Islet of Langerhans (tissue), 1 donor: Measurements from ENCODE around the gene MYO10.
"Not testable (repeated sequence)": the region's sequence is repeated elsewhere in the genome, so short reads cannot be mapped to it uniquely, and the experiment has no call there.

Experiments
- FAIRE-seq: peaks from one replicate; lab custom pipeline; 2011; peaks lifted over from hg19 to GRCh38; lab: Jason Lieb, UNC

Gene MYO10

DNA sequence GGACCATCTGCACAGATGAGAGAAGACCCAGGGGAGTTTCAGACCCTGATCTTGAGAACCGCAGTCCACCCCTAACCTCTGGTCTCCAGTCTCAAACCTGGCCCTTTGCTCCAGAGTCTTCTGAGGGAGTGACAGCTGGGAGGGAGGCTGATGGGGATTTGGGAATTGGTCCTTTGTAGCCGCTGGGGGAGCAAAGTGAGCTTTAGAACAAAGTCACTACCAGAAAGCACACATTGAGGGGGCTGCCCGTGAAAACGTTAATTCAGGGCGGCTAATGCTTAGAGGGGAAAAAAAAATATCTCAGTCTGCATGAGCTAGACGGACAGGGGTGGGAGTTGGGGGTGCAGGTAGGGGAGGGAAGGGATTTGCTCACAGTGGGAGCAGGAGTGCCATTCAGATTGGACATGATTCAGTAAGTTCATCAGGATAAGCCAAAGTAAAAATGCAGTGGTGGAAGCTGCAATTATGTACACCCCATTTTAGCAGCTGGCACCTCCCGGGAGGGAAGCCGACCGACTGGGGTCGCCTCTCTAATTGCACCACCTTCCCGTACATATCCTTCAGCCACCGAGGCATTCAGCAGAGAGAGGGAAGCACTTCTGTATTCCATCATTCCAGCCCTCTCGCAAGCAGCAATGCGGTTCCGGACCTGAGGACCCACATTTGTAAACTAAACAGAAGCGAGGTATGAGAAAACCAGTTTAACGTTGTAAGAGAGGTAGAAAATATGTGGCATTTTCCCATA is 195.8 kb downstream of the MYO10 start:
- no peak for FAIRE-seq

DNA sequence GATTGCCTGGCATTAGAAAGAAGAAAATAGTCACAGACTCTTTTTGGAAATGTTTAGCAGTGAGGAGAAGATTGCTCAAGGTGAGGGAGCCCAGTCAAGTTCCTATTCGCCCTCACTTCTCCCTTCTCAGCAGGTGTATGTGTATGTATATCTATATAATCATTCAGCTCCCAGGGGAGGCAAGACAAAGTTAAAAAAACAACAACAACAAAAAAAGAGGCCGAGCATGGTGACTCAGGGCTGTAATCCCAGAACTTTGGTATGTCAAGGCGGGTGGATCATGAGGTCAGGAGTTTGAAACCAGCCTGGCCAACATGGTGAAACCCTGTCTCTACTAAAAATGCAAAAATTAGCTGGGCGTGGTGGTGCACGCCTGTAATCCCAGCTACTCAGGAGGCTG is 197.7 kb downstream of the MYO10 start:
- FAIRE-seq, result not testable (repeated sequence)

GRCh38 chr5:16737620-16738364 is 198.3 kb downstream of the MYO10 start:
- FAIRE-seq, result no peak

- FAIRE-seq, result no peak
Measured at GRCh38 chr5:16737209-16737608, 198.9 kb downstream of the MYO10 start.

GRCh38 chr5:16736158-16736995 is 199.7 kb downstream of the MYO10 start:
- FAIRE-seq, result peak; percentile 41

DNA sequence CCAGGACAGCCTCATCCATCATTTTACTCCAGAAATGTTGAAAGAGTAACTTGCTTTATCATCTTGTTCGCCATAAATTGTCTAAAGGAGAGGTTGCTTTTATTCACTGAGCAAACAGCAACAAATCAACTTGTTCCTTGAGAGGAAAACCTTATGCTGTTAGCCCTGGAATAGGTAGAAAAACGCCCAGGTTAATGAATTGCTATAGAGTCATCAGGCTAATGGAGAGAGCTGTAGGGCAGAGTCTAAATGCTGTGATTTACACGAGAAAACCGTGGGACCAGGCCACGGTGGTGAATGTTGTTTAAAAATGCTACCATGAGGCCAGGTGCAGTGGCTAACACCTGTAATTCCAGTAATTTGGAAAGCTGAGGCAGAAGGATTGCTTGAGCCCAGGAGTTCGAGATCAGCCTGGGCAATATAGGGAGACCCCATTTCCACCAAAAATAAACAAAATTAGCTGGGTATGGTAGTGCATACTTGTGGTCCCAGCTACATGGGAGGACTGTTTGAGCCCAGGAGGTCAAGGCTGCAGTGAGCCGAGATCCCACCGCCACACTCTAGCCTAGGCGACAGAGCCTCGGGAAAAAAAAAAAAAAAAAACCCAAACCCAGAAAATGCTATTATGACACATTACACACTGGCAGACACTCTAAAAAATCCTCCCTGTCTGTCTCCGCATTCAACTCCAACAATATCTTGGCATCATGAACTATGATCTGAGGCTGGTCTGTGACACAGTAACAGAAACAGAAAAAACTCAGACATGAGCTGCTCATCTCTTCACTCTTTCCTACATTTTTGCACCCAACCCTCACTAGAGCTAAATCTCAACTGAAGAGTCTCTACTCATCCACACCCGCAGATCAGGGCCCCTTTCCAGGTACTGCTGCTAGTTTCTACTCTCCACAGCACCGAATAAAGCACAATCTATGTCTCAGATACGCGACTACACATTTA is 200.7 kb downstream of the MYO10 start:
- no peak for FAIRE-seq

DNA sequence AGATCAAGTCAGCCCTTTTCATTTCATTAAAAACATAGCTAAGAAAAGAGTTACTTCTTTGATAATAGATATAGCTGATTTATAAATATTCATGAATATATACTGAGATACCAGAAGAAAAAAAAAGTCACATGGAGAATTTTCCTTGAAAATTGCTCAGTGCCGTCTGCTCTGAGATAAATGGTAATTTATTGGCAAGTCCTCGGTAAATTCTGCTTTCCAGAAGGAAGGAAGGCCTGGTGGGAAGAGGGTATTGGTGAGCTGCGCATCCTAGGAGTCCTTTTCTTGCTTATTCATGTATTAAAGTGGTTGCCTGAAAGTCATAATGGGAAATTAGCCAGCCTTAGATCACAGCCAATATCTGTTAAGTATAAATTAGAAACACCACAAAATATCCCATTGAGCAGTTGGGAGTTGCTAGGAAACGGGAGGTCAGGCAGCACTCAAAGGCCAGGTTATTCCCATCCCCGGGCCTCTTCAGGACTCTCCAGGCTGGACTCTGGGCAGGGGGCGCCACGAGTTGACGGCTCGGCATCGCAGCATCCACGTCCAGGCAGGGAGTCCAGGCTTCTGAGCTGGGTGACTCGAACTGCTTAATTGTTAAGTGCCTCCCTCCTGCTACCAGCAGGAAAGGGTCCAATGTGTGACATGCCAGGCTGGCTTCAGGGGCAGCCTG is 202.6 kb downstream of the MYO10 start:
- no peak for FAIRE-seq

DNA sequence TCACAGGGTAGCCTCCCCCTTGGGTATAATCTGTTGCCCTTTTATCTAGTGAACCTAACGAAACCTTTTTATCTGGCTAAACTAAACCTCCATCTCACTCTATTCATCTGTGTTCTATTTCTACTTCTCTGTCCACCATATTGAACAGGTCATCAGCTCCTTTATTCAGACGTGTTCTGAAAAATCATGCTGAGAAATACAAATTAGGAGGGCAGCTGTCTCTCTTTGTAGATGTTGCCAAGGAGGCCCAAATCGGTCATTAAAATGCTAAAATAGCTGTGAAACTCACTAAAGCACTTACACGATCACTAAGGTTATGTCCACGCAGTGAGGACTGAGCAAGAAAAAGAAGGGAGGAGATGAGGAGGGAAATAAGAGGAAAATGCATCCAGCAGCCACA is 203.7 kb downstream of the MYO10 start:
- FAIRE-seq, result no peak

- FAIRE-seq, result no peak
Measured at GRCh38 chr5:16727755-16728325, 208.2 kb downstream of the MYO10 start.

GRCh38 chr5:16726538-16726946 is 209.5 kb downstream of the MYO10 start:
- FAIRE-seq, result no peak

DNA sequence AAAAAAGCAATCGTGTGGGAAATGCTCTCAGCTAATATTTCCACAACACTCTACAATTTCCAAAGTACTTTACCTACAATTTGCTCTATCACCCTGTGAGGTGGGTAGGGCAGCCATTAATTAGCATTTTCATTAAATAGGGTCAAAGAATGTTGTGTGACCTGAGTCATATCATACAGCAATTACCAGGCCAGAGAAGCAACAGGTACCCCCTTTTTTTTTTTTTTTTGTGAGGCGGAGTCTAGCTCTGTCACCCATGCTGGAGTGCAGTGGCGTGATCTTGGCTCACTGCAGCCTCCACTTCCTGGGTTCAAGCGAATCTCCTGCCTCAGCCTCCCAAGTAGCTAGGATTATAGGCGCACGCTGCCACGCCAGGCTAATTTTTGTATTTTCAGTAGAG is 210.5 kb downstream of the MYO10 start:
- no peak for FAIRE-seq

DNA sequence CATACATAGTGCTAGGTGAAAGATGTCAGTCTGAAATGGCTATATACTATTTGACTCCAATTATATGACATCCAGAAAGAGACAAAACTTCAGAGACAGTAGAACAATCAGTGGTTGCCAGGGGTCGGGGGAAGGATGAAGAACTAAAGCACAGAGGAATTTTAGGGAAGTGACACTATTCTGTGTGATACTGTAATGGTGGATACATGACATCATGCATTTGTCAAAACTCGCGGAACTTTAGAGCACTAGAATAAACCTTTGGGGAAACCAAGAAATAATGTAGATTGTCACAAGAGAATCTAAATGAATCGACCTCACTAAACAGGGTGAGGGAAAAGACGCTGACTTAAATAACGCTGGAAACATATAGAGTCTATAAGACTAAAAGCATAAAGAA is 212.3 kb downstream of the MYO10 start:
- FAIRE-seq, result no peak

- FAIRE-seq, result no peak
Measured at GRCh38 chr5:16722097-16722495, 214.0 kb downstream of the MYO10 start.

GRCh38 chr5:16721151-16722096 is 214.7 kb downstream of the MYO10 start:
- FAIRE-seq, result no peak

DNA sequence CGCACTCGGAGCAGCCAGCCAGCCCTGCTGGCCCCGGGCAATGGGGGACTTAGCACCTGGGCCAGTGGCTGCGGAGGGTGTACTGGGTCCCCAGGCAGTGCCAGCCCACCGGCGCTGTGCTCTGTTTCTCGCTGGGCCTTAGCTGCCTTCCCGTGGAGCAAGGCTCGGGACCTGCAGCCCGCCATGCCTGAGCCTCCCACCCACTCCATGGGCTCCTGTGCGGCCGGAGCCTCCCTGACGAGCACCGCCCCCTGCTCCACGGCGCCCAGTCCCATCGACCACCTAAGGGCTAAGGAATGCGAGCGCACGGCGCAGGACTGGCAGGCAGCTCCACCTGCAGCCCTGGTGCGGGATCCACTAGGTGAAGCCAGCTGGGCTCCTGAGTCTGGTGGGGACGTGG is 218.1 kb downstream of the MYO10 start:
- FAIRE-seq, result not testable (repeated sequence)

GRCh38 chr5:16713386-16713928 is 222.6 kb downstream of the MYO10 start:
- FAIRE-seq, result no peak

DNA sequence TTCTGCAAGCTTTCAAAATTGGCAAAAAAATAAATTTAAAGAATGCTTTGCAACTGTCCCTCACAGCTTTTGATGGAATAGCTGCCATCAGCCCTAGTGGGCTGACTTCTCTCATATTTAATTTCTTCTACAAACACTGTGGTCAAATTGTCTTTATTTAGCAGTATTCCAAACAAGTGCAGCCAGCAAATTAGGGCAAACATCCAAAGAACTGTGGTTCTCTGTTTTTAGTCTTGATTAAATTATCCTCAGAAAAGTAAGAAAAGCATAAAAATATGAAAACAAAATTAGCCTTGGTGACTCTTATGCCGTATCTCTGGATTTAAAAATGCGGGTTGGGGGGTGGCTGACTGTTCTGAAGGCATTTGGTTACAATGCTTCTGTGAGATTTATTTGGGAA is 223.5 kb downstream of the MYO10 start:
- FAIRE-seq, result no peak

DNA sequence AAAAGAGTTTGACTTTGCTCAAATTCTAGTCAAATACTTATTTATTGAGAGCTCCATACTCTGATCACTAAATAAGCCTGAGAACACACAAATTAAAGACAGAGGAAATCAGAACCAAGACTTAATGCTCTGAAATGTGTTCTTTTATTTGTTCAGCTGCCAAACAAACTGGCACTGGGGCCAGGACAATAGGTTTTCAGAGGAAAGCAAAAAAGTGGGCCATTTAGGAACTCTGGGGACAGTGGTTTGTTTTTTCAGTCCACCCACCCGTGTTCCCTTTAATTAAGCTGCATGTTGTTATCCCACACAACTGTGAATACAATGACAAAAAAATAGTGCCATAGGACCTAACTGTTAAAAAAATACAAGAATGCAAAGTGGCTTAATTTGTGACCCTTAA is 223.9 kb downstream of the MYO10 start:
- no peak for FAIRE-seq

- FAIRE-seq, result no peak
Measured at GRCh38 chr5:16709691-16710433, 226.2 kb downstream of the MYO10 start.
